IMR-90 (cell line): ENCODE measurements around the gene AKR1C4. TPM values are rescaled to one million over a fixed set of nuclear protein-coding genes. Genes with fewer than 3 reads are reported as not detected.
"Not testable (repeated sequence)": the region's sequence is repeated elsewhere in the genome, so short reads cannot be mapped to it uniquely, and the experiment has no call there.

Experiments used
- ATAC-seq: fragments of 200-7000 bp; cut with Tn5 transposase; 2 replicates; pipeline ENCODE4 v1.9.1; 2020; ENCODE audit warnings: low read depth, mild to moderate bottlenecking, moderate library complexity
- BruUV-seq: library from RNA; stranded (reverse); fragments of 400-500 nt; replicated peaks from 2 replicates; lab custom pipeline; 2021; lab: Mats Ljungman, UMichigan
- CTCF ChIA-PET: fragments of 300-600 bp; formaldehyde crosslinking; extraction: SDS; loops from one replicate; lab custom pipeline; 2021; ENCODE audit warnings: antibody characterized with exemption; lab: Yijun Ruan, JAX
- POLR2A ChIA-PET: fragments of 300-600 bp; sonication (Branson Sonifier 250); formaldehyde crosslinking; loops from one replicate; lab custom pipeline; 2022; ENCODE audit warnings: antibody characterized with exemption; ENCODE audit not compliant: unreplicated experiment; lab: Charles Lee
- DNase-seq: peaks from one replicate; pipeline ENCODE4 v3.0.0; 2013
- H2AFZ ChIP-seq: replicated peaks from 2 replicates; pipeline ENCODE3; 2013; ENCODE audit warnings: low read length, mild to moderate bottlenecking; ENCODE audit not compliant: poor library complexity
- H2AK5ac ChIP-seq: 2 replicates; pipeline ENCODE4 v1.6.1; 2013; ENCODE audit warnings: low read depth, low read length, inconsistent platforms
- H2AK9ac ChIP-seq: replicated peaks from 2 replicates; pipeline ENCODE3; 2013; ENCODE audit warnings: mild to moderate bottlenecking, low read depth, low read length, moderate library complexity; ENCODE audit not compliant: poor library complexity
- H2BK120ac ChIP-seq: 2 replicates; pipeline ENCODE4 v1.6.1; 2013; ENCODE audit warnings: low read depth, low read length, inconsistent platforms
- H2BK15ac ChIP-seq: 3 replicates; pipeline ENCODE4 v1.6.1; 2013; ENCODE audit warnings: low read depth, low read length, inconsistent platforms
- H2BK20ac ChIP-seq: 2 replicates; pipeline ENCODE4 v1.6.1; 2013; ENCODE audit warnings: low read depth, mild to moderate bottlenecking, inconsistent platforms, low read length, moderate library complexity
- H2BK5ac ChIP-seq: 2 replicates; pipeline ENCODE4 v1.6.1; 2013; ENCODE audit warnings: mild to moderate bottlenecking, low read depth, low read length, inconsistent platforms; ENCODE audit not compliant: poor library complexity, severe bottlenecking
- H3K14ac ChIP-seq: replicated peaks from 2 replicates; pipeline ENCODE4 v1.6.1; 2013; ENCODE audit warnings: low read depth, low read length, inconsistent platforms
- H3K18ac ChIP-seq: 2 replicates; pipeline ENCODE4 v1.6.1; 2013; ENCODE audit warnings: low read depth, low read length, control low read depth
- H3K23ac ChIP-seq: 2 replicates; pipeline ENCODE4 v1.6.1; 2013; ENCODE audit warnings: low read depth, low read length, inconsistent platforms
- H3K27ac ChIP-seq: 2 replicates; pipeline ENCODE4 v1.5.1; 2013; ENCODE audit warnings: mild to moderate bottlenecking, control low read depth, low read length; ENCODE audit not compliant: insufficient read depth
- H3K27me3 ChIP-seq: 2 replicates; pipeline ENCODE4 v1.6.1; 2013; ENCODE audit warnings: low read length; ENCODE audit not compliant: control insufficient read depth, insufficient read depth
- H3K36me3 ChIP-seq: 2 replicates; pipeline ENCODE4 v1.6.1; 2013; ENCODE audit warnings: low read length, mixed read lengths; ENCODE audit not compliant: control insufficient read depth, insufficient read depth
- H3K4ac ChIP-seq: 2 replicates; pipeline ENCODE4 v1.6.1; 2013; ENCODE audit warnings: low read depth, low read length, inconsistent platforms
- H3K4me1 ChIP-seq: 2 replicates; pipeline ENCODE4 v1.6.1; 2013; ENCODE audit warnings: low read length, mixed read lengths; ENCODE audit not compliant: control insufficient read depth, insufficient read depth
- H3K4me2 ChIP-seq: 2 replicates; pipeline ENCODE4 v1.6.1; 2013; ENCODE audit warnings: low read depth, mild to moderate bottlenecking, control low read depth, low read length, moderate library complexity
- H3K4me3 ChIP-seq: 2 replicates; pipeline ENCODE4 v1.5.1; 2013; ENCODE audit warnings: low read depth, mild to moderate bottlenecking, control low read depth, low read length, moderate library complexity; ENCODE audit not compliant: insufficient read depth
- H3K56ac ChIP-seq: 2 replicates; pipeline ENCODE4 v1.6.1; 2013; ENCODE audit warnings: low read length, inconsistent platforms; ENCODE audit not compliant: insufficient read depth; ENCODE audit errors: extremely low read depth
- H3K79me1 ChIP-seq, 2 experiments: 2 replicates each; pipeline ENCODE4 v1.6.1; 2013; ENCODE audit warnings: low read length in 2 of 2, inconsistent platforms in 1 of 2, low read depth in 1 of 2
- H3K9ac ChIP-seq: 2 replicates; pipeline ENCODE4 v1.6.1; 2013; ENCODE audit warnings: low read depth, low read length, control low read depth
- H3K9me1 ChIP-seq: 2 replicates; pipeline ENCODE4 v1.6.1; 2013; ENCODE audit warnings: low read length, inconsistent platforms; ENCODE audit not compliant: insufficient read depth
- H3K9me3 ChIP-seq: 2 replicates; pipeline ENCODE4 v1.6.1; 2013; ENCODE audit warnings: low read length; ENCODE audit not compliant: control insufficient read depth, insufficient read depth
- H4K20me1 ChIP-seq: 2 replicates; pipeline ENCODE4 v1.6.1; 2013; ENCODE audit warnings: low read length, inconsistent platforms; ENCODE audit not compliant: insufficient read depth
- H4K5ac ChIP-seq: 2 replicates; pipeline ENCODE4 v1.6.1; 2013; ENCODE audit warnings: mild to moderate bottlenecking, low read depth, low read length, control low read depth
- H4K8ac ChIP-seq, 2 experiments: 2 replicates each; pipeline ENCODE4 v1.6.1; 2013; ENCODE audit warnings: low read depth in 2 of 2, low read length in 2 of 2, control low read depth in 1 of 2, inconsistent platforms in 1 of 2
- H4K91ac ChIP-seq: 2 replicates; pipeline ENCODE4 v1.6.1; 2013; ENCODE audit warnings: low read depth, low read length, inconsistent platforms; ENCODE audit not compliant: insufficient read depth
- WGBS, 2 experiments: methylation state at CpG; one replicate each; pipeline versions ENCODE4 v1.1.5 to v1.1.7; 2013; ENCODE audit warnings: missing lambda C conversion rate in 2 of 2; ENCODE audit not compliant: insufficient read length in 1 of 2; ENCODE audit errors: extremely low coverage in 2 of 2; 5-methylcytosine and 5-hydroxymethylcytosine counted together
- dilution Hi-C: fragments of 300-500 bp; cut with HindIII; formaldehyde crosslinking; loops from one replicate; pipeline ENCODE4 v1.14.3; 2018; ENCODE audit warnings: low sequenced_read_pairs; ENCODE audit not compliant: unreplicated experiment
- in situ Hi-C: fragments of 300-500 bp; cut with MboI; formaldehyde crosslinking; loops from 3 replicates; pipeline ENCODE4 v1.14.3; 2019; ENCODE audit warnings: low sequenced_read_pairs, inconsistent platforms, mixed read lengths
- intact Hi-C: fragments of 100-400 bp; cut with micrococcal nuclease; formaldehyde crosslinking; loops from 2 replicates; pipeline ENCODE4 v1.10.0; 2022
- polyA plus RNA-seq, 3 experiments: library from polyadenylated mRNA; depleted of rRNA; stranded (reverse); fragments of >200 nt; gene quantifications; 2 replicates each; pipeline ENCODE4 v1.2.3, GENCODE V29; 2012; ENCODE audit warnings: low replicate concordance in 1 of 3
- total RNA-seq: library from RNA; depleted of rRNA; stranded (reverse); fragments of >200 nt; gene quantifications from 2 replicates; pipeline ENCODE4 v1.2.3, GENCODE V29; 2012

Gene AKR1C4
- total and polyA plus RNA-seq, 2 of the 4 experiments (the other 2 are of a cell fraction), result not detected

- DNase-seq, H3K79me1 ChIP-seq, H3K36me3 ChIP-seq, POLR2A ChIA-PET, H3K4ac ChIP-seq, H3K56ac ChIP-seq, H3K23ac ChIP-seq, CTCF ChIA-PET, H3K4me1 ChIP-seq, ATAC-seq, H4K5ac ChIP-seq, H2BK120ac ChIP-seq, BruUV-seq, H3K9me1 ChIP-seq, H2BK5ac ChIP-seq, H2BK15ac ChIP-seq, H4K8ac ChIP-seq, H3K14ac ChIP-seq, H3K9me3 ChIP-seq, H4K20me1 ChIP-seq, in situ Hi-C loops, H2AK5ac ChIP-seq, H3K4me3 ChIP-seq, H2AFZ ChIP-seq, H2AK9ac ChIP-seq, H3K27me3 ChIP-seq, H3K4me2 ChIP-seq, H3K18ac ChIP-seq, dilution Hi-C loops, intact Hi-C loops, H4K91ac ChIP-seq, H3K27ac ChIP-seq, H3K9ac ChIP-seq, H2BK20ac ChIP-seq: not testable (repeated sequence)
- WGBS, 2 experiments, result 39% methylated on average over 3 of the region's 12 CpGs; no CpG with 5 or more reads in 1 of the 2 experiments
These were observed 16.1 kb upstream of the AKR1C4 start for GRCh38 chr10:5180503-5180902.
